GM12878 (cell line): ENCODE results near the gene M1AP. TPM values are rescaled to one million over a fixed set of nuclear protein-coding genes. Genes with fewer than 3 reads are reported as not detected.

Experiments used
- IRF5 ChIP-seq: fragments of 450-650 bp; IDR thresholded peaks from 2 replicates; pipeline ENCODE4 v1.6.1; 2017; ENCODE audit warnings: borderline replicate concordance
- MYB ChIP-seq: fragments of 150-350 bp; IDR thresholded peaks from 2 replicates; pipeline ENCODE4 v1.6.1; 2014; ENCODE audit warnings: mild to moderate bottlenecking, low read depth, low read length, borderline replicate concordance
- NR2F1 ChIP-seq: fragments of 450-650 bp; conservative IDR thresholded peaks from 2 replicates; pipeline ENCODE4 v1.6.1; 2017; ENCODE audit warnings: mild to moderate bottlenecking
- YY1 ChIP-seq: IDR thresholded peaks from 2 replicates; pipeline ENCODE4 v1.6.1; 2011; ENCODE audit warnings: low read depth, mild to moderate bottlenecking, low read length
- polyA plus RNA-seq, 11 experiments: library from polyadenylated mRNA; depleted of rRNA in 4 of 11; unstranded in 6 of 11; stranded (reverse) in 5 of 11; fragments of >200 nt; fragmentation: Nextera tagmentation in 4 of 11; fragmentation: Illumina TruSeq in 1 of 11; extraction: Ambion mirVana in 4 of 11; extraction: Trizol in 1 of 11; gene quantifications; 1 replicate in 1 of 11; 2 replicates in 10 of 11; pipeline versions ENCODE4 v1.2.1 to v1.2.3, GENCODE V29; 2011 to 2016; ENCODE audit warnings: inconsistent platforms in 2 of 11, missing spikeins in 2 of 11, low read depth in 1 of 11
- total RNA-seq, 4 experiments: library from RNA; depleted of rRNA in 3 of 4; stranded (reverse); fragments of >200 nt in 3 of 4; fragmentation: Illumina TruSeq in 1 of 4; extraction: Trizol in 1 of 4; gene quantifications; 2 replicates each; pipeline versions ENCODE4 v1.2.1 to v1.2.3, GENCODE V29; 2013 to 2021
- TF ChIP-seq, protein P1 (sequence below): fragments of 450-650 bp; formaldehyde crosslinking; IDR thresholded peaks from 2 replicates; pipeline ENCODE4 v1.4.0; 2020; ENCODE audit warnings: mild to moderate bottlenecking, moderate library complexity

M1AP gene
- total and polyA plus RNA-seq, 10 of the 15 experiments (the other 5 are each of a cell fraction or from before 2014, with no cell fraction given) = 0.04 to 0.32 (median 0.16) TPM; not detected in 4

- TF ChIP-seq, protein P1, sequence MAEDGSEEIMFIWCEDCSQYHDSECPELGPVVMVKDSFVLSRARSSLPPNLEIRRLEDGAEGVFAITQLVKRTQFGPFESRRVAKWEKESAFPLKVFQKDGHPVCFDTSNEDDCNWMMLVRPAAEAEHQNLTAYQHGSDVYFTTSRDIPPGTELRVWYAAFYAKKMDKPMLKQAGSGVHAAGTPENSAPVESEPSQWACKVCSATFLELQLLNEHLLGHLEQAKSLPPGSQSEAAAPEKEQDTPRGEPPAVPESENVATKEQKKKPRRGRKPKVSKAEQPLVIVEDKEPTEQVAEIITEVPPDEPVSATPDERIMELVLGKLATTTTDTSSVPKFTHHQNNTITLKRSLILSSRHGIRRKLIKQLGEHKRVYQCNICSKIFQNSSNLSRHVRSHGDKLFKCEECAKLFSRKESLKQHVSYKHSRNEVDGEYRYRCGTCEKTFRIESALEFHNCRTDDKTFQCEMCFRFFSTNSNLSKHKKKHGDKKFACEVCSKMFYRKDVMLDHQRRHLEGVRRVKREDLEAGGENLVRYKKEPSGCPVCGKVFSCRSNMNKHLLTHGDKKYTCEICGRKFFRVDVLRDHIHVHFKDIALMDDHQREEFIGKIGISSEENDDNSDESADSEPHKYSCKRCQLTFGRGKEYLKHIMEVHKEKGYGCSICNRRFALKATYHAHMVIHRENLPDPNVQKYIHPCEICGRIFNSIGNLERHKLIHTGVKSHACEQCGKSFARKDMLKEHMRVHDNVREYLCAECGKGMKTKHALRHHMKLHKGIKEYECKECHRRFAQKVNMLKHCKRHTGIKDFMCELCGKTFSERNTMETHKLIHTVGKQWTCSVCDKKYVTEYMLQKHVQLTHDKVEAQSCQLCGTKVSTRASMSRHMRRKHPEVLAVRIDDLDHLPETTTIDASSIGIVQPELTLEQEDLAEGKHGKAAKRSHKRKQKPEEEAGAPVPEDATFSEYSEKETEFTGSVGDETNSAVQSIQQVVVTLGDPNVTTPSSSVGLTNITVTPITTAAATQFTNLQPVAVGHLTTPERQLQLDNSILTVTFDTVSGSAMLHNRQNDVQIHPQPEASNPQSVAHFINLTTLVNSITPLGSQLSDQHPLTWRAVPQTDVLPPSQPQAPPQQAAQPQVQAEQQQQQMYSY (CRISPR knock-in tag) = no peak
- TF ChIP-seq NR2F1 (no peak), MYB (no peak), IRF5 (no peak), YY1 (0 out of 2 replicates have a peak, but pooled peaks have one; percentile 29)
Observed at GRCh38 chr2:74515981-74516633, 132.0 kb downstream of the M1AP start (continued).
